Mucosa of descending colon (tissue), 3 donors: ENCODE measurements around the gene TADA2A. TPM values are rescaled to one million over a fixed set of nuclear protein-coding genes. Genes with fewer than 3 reads are reported as not detected.
"Not testable (repeated sequence)": the region's sequence is repeated elsewhere in the genome, so short reads cannot be mapped to it uniquely, and the experiment has no call there.

Experiments used
- ATAC-seq: fragments of 200-7000 bp; cut with Tn5 transposase; one replicate; pipeline ENCODE4 v1.9.1; 2020; ENCODE audit warnings: mild to moderate bottlenecking, moderate library complexity
- DNase-seq, 3 donors: peaks; one replicate each; pipeline ENCODE4 v3.0.0-alpha.2; 2020
- H3K36me3 ChIP-seq: fragments of 200-600 bp; one replicate; pipeline ENCODE4 v1.8.0; 2021; ENCODE audit warnings: low read depth, mild to moderate bottlenecking
- H3K4me1 ChIP-seq: fragments of 200-600 bp; one replicate; pipeline ENCODE4 v1.8.0; 2021; ENCODE audit warnings: low read depth, mild to moderate bottlenecking
- H3K4me3 ChIP-seq: fragments of 200-600 bp; one replicate; pipeline ENCODE4 v1.8.0; 2021; ENCODE audit warnings: mild to moderate bottlenecking
- H3K9me3 ChIP-seq: fragments of 200-600 bp; one replicate; pipeline ENCODE4 v1.8.0; 2021; ENCODE audit warnings: mild to moderate bottlenecking
- CTCF ChIP-seq: fragments of 200-600 bp; IDR thresholded peaks from one replicate; pipeline ENCODE4 v1.8.0; 2022; ENCODE audit warnings: antibody characterized with exemption, mild to moderate bottlenecking
- intact Hi-C, 2 donors: fragments of 100-400 bp; cut with DNase I in 1 of 2; cut with micrococcal nuclease in 1 of 2; formaldehyde crosslinking; loops; one replicate each; pipeline versions ENCODE4 v1.11.0 to v1.11.1; 2022; cut with DNase I, micrococcal nuclease
- total RNA-seq, 3 donors: library from RNA; stranded (reverse); fragmentation: NEBNext Ultra II Directional in 2 of 3; extraction: Animal tissue kit (Norgen Biotek cat#: 25700) in 2 of 3; gene quantifications; one replicate each; pipeline versions ENCODE4 v1.2.1 to v1.2.4, GENCODE V29; 2021 to 2023
- donor health status: DM: no; HTN: no; CAD: no; lungs with moderate emphysema.
- donor health status: DM: no; HTN: no; CAD: no.
- donor health status: DM: no; HTN: yes; CAD: no.

Gene TADA2A
- total RNA-seq, 3 donors from 2014 or later: 22.8 to 29.6 (median 28.0) TPM

- intact Hi-C loops: no loop called here
- ATAC-seq (peak; percentile 59), DNase-seq (peak in 1 of 3 donors; percentile 7)
- Histone ChIP-seq H3K9me3 (no peaks in the 10 kb centered on the region), H3K36me3 (no peaks in the 10 kb centered on the region), H3K4me1 (no peaks in the 10 kb centered on the region), H3K4me3 (no peak overlapping the region)
- no peak for TF ChIP-seq CTCF
These were observed 100.0 kb downstream of the TADA2A start for GRCh38 chr17:37506678-37507077.

DNA sequence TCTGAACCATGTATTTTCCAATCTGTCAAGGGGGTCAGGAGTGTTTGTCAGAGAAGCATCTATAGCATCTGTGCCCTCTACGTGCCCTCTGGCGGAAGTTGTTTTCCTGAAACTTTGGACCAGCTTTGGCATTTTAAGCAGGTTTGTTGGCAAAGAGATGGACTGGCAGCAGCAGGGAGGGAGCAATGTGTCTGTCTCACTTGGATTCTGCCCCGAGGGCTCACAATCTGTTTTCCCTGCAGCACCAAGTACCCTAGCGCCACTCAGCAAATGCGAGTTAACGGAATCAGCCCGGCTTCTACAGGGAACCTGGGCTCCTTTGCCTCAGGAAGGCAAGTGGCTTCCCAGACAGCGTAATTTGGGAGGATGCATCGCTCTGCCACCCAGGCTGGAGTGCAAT is 100.4 kb downstream of the TADA2A start:
- intact Hi-C loops: no loop called here
- TF ChIP-seq CTCF: no peak
- DNase-seq (no peak), ATAC-seq (no peak)
- Histone ChIP-seq H3K4me1 (no peaks in the 10 kb centered on the region), H3K36me3 (no peaks in the 10 kb centered on the region), H3K9me3 (no peaks in the 10 kb centered on the region), H3K4me3 (no peak overlapping the region)

- H3K4me3 ChIP-seq: no peak overlapping the region
- intact Hi-C loops: no loop called here
- no peaks in the 10 kb centered on the region for H3K9me3 ChIP-seq
- ATAC-seq: no peak
- DNase-seq: no peak
- TF ChIP-seq CTCF: no peak
- no peaks in the 10 kb centered on the region for H3K36me3 ChIP-seq
- H3K4me1 ChIP-seq: no peaks in the 10 kb centered on the region
These were observed 103.4 kb downstream of the TADA2A start for GRCh38 chr17:37510056-37510455.

- intact Hi-C loops, H3K4me1 ChIP-seq, H3K36me3 ChIP-seq, ATAC-seq, H3K4me3 ChIP-seq, H3K9me3 ChIP-seq, DNase-seq: not testable (repeated sequence)
These were observed 105.0 kb downstream of the TADA2A start for GRCh38 chr17:37511642-37512041.

DNA sequence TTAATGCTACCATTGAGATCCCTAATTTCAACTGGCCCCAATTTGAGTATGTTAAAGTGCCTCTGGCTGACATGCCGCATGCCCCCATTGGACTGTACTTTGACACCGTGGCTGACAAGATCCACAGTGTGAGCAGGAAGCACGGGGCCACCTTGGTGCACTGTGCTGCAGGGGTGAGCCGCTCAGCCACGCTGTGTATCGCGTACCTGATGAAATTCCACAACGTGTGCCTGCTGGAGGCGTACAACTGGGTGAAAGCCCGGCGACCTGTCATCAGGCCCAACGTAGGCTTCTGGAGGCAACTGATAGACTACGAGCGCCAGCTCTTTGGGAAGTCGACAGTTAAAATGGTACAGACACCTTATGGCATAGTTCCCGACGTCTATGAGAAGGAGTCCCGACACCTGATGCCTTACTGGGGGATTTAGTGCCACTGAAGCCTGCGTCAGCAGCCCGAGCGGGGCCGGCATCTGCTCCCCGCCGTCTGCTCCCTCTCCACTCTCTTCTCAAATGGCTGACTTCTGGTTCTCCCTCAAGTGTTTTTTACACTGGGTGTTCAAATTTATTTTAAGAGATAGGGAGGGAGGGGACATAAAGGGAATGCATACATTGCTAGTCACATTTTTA is 105.9 kb downstream of the TADA2A start:
- Histone ChIP-seq H3K36me3 (no peaks in the 10 kb centered on the region), H3K4me1 (no peaks in the 10 kb centered on the region), H3K9me3 (no peaks in the 10 kb centered on the region), H3K4me3 (no peak overlapping the region)
- ATAC-seq: no peak
- no peak for TF ChIP-seq CTCF
- intact Hi-C loops: no loop called here
- DNase-seq: no peak

DNA sequence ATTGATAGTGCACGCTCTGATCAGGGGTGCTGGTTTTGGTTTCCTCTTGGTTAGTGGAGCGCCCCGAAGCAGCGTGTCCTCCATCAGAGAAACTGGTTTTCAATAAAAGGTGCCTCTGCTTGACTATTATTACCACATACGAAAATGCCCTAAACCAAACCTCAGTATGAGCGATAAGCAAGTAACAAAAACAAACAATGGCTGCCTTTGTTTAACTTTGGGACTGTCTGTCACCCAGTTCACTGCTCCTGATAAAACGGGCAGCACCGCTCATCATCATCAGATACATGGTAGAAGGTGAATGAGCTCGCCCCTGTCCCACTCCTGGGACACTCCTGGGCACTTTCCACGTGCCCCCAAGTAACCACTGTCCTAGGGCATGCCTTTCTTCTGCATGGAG is 107.0 kb downstream of the TADA2A start:
- H3K9me3 ChIP-seq: no peaks in the 10 kb centered on the region
- ATAC-seq (no peak), DNase-seq (no peak)
- no peak overlapping the region for H3K4me3 ChIP-seq
- intact Hi-C loops: no loop called here
- TF ChIP-seq CTCF: no peak
- no peaks in the 10 kb centered on the region for H3K36me3 ChIP-seq
- H3K4me1 ChIP-seq: no peaks in the 10 kb centered on the region
